GM18502 (cell line): ENCODE results near the gene EMP1.

Experiments used
- ATAC-seq: cut with Tn5 transposase; IDR thresholded peaks from one replicate; pipeline ENCODE4 v1.9.1; 2021; ENCODE audit warnings: mild to moderate bottlenecking; ENCODE audit not compliant: unreplicated experiment, poor library complexity

The EMP1 gene

DNA sequence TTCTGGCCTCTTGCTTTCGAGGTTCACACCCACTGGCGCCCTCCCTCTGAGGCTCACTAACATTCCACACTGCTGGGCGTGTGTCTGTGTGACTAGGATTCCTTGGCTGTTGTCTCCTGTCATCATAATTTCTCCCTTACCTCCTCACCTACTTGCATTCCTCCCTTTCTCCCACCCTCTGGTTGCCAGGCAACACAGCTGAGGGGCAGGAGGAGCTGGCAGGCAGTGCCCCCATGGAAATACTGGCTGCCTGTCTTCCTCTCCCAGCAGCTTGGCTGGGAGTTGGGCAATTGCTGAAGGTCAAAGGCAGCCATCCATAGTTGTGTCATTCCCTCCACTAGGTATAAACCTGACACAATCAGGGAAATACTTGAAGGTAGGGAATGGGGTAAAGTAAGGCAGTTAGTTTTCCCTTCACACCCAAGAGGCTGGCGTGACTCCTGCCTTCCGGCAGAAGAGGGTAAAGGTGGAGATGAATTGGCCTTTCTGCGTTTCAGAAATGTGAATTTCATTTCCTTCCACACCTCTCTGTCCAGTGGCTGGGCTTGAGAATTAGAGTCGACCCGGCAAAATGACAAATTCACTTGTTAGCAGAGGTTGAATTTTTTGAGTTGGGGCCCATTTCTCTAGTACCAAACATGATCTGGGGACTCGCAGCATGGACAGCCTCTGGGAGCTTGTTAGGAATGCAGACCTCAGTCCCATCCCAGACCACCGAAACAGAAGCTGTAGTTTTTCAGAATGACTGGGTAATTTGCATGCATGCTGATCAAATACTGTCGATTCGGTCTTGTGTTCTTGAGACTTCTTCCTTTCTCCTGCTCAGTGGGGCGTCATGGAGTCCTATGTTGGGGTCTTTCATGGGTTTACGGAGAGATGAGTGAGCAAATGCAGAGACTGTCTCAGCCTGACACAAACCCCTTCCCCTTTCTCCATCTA is 24.3 kb upstream of the EMP1 start:
- peak; percentile 40 for ATAC-seq

DNA sequence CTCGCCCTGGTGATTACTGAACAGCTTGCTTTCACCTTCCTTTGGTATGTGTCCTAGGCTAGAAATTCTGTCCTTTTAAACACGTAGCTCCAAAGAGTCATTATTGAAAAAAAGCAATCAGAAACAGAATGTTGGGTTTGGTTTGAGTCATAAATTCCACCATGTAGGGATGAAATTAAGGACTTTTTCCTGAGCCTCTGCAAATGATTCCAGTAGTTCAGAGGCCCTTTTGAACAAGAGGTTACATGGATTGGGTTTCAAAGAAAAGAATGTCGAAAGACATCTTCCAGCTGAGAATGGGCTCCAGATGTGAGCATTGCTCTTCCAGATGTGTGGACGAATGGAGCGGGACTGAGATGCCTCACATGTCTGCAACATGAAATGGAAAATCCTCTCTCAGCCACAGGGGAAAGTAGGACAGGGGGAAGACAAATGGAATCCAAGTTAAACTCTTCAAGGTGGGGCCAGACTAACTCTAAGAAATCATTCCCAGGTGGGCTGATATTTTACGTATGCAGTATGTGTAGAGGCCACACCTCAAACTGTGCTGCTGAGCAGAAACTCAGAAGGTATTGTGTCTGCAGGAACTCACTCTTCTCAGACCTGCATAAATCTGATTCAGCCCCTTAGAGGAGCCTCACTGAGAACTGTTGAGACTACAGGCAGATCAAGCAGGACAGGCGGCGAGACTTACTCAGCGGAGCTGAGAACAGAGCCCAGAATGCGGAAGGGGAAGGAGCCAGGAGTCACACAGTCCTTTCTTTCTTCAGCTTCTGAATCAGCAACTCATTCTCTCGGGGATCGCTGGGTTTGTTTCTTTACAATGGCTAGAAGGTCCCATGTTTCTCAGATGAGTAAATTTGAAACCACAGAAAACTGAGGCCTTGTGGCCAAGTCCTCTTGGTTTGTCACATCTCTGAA is 23.3 kb upstream of the EMP1 start:
- peak; percentile 93 for ATAC-seq

DNA sequence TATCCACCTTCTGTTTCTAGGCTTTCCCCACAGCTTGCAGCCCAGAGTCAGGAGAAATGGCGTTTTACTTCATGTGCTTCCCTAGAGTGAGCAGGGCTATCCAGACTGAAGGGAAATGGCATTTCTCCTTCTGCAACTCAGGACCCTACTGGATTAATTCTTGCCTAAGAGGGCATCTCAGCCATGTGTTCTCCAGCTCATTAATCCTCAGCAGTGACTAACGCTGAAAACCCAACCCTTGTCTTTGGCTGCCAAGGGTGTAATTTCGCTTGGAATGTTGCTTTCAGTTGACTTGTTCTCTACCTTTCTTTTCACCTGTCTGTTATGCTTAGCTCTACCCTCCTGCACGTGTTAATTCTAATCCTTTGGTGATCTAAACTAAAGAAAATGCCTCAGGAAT is 21.0 kb upstream of the EMP1 start:
- ATAC-seq: no peak

DNA sequence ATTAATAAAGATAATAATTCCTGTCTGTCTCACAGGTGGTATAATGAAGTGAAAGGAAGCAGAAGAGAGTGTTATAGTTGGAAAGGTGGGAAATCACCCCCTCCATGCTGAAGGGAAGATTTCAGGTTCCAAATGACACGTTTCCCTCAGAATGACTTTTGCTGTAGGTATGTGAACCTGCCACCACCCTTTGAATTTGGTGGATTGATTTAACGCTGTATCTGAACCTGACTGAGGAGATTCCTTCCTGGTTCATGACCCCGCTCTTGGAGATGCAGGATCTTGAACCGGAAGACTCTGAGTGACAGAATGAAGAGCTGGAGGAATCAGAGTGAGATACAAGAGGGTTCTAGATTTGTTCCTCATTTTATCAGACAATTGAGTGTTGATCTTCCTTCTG is 20.3 kb upstream of the EMP1 start:
- no peak for ATAC-seq

DNA sequence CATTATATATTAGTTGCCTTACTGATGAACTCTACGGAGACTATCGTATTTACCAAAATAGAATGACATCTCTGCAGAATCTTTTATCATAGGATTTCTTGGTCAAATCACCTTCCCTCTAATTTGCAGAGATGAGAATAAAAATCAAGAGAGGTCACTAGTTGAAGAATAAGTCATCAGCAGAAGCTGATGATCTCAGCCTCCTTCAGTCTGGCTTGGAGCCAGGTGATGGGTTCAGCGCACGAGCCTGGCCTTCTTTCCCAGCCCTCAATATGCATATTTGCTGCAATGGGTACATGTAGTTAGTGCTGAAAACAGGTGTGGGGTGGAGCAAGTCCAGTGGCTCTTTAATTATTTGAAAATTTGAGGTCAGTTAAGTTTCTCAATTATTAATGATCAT is 19.2 kb upstream of the EMP1 start:
- no peak for ATAC-seq

DNA sequence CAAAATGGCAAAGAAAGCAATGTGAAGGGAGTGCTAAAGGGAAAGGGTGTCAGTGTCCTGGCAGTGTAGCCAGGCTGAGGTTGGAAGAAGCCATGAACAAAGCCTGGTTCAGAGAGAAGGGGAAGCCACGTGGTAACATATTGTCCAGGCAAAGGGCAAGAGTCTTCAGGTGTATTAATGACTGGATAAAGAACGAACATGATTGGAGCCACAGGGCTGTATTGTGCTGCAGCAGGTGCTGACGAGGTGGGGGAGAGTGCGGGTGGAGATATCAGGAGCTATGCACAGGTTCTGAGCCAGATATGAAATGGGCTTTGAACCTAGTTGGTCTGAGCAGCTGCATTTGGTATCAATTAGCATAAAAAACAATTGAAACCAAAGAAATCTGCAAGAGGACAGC is 18.6 kb upstream of the EMP1 start:
- ATAC-seq: no peak

DNA sequence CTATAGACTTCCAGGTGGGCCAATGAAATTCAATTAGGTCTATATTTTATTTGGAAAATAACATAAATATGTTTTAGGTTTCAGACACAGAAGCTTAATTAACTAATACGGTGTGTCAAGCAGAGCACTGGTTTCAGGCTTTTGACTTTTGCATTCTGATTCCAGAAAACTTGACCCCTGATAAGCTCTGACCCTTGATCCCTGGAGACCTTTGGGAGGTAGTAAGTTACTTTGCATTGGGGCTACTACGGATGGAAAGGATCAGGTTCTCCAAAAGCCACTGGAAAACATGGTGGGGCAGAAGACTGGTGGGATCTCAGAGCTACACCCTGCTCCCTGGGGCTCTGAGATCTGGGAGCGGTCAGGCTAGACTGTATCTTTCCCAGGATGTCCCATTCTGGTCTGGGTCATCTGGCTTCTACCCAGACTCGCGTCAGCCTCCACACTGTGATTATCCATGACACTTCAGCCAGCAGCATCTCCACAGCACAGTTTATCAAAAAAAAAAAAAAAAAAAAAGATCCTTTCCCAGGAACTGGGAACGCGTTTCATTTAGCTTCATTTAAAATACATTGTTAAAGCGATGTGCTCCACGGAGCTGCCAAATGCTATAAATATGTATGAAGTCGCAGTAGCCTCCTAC is 17.8 kb upstream of the EMP1 start:
- no peak for ATAC-seq

DNA sequence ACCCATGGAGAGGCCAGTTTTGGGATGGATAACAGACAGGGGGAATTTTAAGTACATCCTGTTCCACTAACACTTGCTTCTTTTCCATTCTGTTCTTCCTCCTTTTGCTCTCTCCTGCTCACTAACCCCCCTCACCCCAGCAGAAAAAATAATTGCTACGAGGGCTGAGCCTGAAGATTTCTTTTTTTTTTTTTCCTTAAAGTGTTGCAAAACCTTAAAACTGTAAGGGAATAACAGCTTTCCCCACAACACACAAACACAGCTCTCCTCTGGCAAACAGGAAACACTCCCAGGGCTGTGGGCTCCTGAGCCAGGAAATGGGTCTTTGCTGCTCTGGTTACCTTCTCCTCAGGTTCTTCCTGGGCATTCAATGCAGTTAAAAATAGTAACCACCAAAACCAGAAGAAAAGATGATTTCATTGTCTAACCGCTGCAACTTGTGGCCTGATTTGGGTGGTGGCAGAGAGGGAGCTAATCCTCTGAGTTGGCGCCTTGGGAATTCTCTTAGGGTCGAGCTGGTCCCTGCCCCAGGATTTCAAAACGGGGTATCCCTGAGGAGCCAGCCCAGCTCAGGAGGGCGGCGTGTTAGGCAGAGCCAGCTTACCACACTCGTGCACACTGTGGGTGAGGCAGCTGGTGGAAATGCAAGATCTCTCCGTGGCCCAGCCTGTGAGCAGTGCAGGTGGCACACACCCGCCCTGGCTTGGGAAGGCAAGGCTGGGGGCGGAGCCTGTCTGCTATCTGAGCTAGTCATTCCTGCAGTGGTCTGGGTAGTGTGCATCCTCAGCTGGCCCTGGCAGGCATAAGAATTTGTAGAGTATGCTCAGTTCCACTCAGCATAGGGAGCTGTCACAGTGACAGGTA is 17.1 kb upstream of the EMP1 start:
- ATAC-seq: peak; percentile 89

DNA sequence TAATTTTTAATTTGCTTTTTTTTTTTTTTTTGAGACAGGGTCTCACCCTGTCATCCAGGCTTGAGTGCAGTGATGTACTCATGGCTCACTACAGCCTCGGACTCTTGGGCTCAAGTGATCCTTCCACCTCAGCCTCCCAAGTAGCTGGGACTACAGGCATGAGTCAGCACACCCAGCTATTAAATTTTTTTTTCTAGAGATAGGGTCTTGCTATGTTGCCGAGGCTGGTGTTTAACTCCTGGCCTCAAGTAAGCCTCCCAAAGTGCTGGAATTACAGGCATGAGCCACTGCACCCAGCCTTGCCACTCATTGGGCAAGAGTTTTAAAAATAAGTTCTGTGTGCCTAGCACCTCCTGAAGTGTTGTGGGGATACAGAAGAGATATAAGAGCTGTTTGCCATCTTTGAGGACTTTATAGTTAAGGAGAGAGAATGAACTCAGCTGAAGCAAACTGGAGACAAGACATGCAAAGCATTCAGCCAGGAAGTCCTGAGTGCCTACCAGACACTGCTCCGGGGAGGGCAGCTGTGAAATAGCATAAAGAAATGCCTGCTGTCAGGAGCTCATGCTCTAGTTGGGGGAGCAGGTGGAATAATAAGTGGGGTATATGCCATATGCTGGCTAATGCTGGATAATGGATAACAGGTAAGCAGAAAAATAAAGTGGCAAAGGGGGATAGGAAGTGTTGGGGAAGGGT is 15.0 kb upstream of the EMP1 start:
- ATAC-seq: no peak

DNA sequence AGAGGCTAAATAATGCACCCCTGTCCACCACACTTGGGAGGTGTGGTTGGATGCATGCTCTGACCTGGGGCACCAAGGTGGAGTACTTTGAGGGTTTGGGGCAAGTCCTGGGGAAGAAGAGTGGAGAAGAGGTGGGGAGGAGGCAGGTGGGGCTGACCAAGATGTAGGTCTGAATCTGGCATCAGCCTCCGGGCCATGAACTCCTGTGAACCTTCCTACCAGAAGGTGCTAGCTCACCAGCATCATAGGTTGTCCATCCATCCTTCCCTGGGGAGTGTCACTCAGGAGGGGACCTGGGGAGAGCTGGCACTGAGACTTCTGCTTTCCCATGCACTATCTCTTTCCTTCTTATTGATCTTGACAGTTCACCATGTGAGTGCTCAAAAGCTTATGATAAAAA is 13.6 kb upstream of the EMP1 start:
- no peak for ATAC-seq

DNA sequence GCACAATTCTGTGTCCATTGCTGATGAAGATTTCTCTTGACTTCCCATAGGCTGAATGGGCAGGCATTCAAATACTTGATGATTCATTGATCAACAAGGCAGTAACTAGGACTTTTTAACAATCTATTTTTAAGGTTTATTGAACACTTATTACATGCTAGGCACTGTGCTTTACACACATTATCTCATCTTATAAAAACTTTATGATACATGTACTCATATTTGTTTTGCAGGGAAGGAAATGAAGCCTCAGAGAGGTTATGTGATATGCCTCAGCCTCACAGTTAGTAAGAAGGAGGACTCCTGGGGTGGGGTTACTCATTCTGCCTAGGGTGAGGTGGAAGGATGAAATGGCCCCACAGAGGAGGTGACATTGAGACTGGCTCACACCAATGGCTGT is 12.9 kb upstream of the EMP1 start:
- ATAC-seq: no peak

DNA sequence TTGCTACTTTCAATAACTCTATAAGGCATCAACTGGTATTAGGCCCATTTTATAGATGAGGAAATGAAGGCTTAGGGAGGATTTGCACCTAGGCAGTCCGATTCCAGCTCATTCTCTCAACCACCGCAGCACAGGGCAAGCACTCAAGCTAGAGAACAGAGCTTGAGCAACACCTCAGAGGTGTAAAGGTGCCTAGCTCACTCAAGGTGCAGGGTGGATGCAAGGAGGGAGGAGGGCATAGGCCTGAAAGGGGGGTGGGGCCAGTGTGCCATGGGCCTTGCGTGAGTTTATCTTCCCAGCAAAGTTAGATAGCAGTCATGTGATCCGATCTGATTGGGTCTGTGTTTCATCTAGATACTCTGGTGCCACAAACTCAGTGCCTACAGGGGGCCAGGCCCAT is 10.2 kb upstream of the EMP1 start:
- ATAC-seq: no peak

DNA sequence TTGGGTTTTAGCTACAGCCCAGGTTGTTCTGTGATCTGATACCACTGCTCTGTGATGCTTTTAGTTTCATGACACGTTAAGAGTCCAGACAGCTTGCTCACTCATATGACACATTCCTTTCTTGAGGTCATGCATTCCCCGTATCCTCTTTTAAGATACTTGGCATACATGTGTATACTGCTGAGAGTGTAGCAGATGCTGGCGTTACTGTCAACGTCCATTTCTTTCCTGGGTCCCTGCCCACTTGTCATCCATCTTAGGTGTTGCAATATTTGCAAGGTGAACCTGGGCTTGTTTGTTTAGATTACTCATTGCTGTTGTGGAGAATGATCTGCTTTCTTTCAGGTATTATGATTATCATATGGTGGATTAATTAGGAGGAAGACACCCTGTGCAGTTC is 9.1 kb upstream of the EMP1 start:
- no peak for ATAC-seq

DNA sequence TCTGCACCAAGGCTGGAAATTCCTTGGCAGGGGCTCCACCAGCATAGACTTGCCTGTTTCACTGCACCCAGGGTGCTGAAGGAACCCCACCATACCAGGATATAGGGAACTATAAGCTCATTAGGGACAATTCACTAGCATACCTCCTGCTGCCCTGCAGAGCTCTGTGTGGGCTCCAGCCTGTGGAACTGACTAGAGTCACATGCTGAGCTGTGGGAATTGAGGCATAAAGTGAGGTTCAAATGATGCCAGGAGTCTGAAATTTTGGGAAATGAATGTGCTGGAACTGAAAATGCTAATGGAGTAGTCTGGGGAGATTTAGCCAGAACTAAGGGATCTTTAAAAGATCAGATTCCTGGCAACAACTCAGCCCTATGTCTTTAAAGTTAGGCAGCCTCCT is 7.3 kb upstream of the EMP1 start:
- ATAC-seq: no peak

DNA sequence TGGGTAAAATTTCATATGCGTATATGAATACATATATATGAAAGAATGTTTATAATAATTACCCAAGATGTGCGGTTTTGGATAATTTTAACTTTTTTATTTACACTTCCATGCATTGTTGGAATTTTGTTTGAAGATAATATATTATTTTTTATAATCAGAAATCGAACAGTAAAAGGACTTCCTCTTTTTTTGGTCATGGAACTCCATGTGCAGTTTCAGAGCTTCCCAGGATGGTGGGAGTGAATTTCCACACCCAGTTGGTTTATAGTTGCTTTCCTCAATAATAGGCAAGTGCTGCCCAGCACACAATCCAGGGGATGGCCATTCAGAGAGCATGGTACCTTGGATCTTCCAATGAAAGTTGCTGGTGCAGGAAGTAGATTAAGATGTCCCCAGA is 6.3 kb upstream of the EMP1 start:
- ATAC-seq: no peak

DNA sequence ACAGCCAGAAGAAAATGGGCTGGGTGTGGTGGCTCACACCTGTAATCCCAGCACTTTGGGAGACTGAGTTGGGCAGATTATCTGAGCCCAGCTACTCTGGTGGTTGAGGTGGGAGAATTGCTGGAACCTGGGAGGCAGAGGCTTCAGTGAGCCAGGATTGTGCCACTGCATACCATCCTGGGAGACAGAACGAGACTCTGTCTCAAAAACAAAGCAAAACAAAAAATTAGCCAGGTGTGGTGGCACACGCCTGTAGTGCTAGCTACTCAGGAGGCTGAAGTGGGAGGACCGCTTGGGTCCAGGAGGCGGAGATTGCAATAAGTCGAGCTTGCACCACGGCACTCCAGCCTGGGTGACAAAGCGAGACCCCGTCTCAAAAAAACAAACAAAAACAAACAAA is 3.8 kb upstream of the EMP1 start:
- ATAC-seq: no peak

DNA sequence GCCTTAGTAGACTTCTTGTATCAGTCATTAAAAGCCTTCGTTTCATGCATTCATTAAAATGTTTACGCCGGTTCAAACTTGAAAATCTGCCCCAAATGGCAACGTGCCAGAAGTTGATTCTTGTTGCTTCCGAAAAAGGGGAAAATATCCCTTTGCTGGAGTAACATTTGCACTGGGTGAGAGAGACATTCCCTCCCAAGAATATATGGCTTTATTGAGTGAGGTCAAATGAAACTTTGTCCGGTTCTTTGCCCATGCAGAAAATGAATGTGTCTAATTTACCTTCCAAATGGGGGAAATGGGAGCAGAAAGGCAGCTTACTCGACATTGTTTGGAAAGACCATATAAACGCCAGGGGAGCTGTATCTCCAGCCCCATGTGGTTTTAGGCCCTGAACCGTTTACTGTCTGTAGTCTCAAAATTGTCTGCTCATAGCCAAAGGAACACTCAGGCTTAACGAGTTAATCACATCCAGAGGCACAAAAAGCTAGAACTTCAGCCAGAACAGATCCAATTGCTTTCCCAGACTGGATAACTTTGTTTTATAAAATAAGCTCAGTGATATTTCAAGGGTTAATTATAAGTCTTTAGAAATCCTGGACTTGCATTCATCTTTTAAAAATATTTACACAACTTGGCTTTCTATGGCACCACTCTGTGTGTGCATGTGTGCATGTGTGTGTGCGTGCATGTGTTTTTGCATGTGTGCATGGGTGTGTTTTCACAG is 2.9 kb upstream of the EMP1 start:
- ATAC-seq: no peak

DNA sequence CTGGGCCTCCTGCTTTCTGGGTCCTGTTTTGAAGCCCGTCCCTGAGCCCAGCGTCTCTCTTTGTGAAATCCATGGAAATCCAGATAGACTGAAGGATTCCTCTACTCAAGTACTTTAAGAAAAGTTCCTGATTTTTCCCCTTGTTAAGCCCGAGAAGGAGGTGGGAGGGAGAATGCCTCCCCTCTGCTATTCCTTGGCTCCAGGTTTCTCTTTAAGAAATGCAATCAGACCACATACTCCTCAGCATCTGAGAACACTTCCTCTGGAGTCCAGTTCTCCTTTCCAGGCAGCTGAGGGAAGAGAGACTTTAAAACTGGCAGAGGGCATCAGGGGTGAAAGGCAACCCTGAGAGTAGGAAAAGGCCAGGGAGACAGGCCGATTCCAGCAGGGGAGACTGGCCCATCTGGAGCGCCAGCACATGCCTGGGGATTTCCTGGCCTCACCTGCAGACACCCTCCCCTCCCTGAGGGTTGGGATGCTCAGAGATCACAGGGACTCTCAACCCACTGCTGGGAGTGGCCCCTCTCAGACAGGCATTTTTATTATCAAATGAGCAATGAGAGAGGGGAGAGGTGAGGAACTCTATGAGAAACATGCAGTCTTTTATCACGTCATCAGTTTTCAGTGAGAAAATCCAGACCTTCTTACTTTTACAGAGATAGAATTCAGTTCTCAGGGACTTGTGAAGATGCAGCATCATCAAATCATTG is 2.0 kb upstream of the EMP1 start:
- ATAC-seq: no peak
